HepG2 (cell line): ENCODE data around the gene FAM219A. TPM values are rescaled to one million over a fixed set of nuclear protein-coding genes. Genes with fewer than 3 reads are reported as not detected.

Experiments used
- AKAP8 ChIP-seq: sonication (generic); formaldehyde crosslinking; IDR thresholded peaks from 2 replicates; pipeline ENCODE4 v1.5.1; 2020; ENCODE audit warnings: mild to moderate bottlenecking, missing genetic modification reagents
- ATAD3A ChIP-seq: sonication (generic); formaldehyde crosslinking; IDR thresholded peaks from 2 replicates; pipeline ENCODE4 v1.4.0; 2020; ENCODE audit warnings: missing genetic modification reagents
- FOXP4 ChIP-seq: sonication (generic); formaldehyde crosslinking; IDR thresholded peaks from 2 replicates; pipeline ENCODE4 v1.4.0; 2020; ENCODE audit warnings: missing genetic modification reagents
- MEIS2 ChIP-seq: sonication (generic); formaldehyde crosslinking; IDR thresholded peaks from 2 replicates; pipeline ENCODE4 v1.9.0; 2021; ENCODE audit warnings: mild to moderate bottlenecking, missing genetic modification reagents
- NR2F6 ChIP-seq, 2 experiments: IDR thresholded peaks; 2 replicates each; pipeline ENCODE4 v1.6.1; 2016; ENCODE audit warnings: antibody characterized with exemption in 1 of 2, mild to moderate bottlenecking in 1 of 2
- PITX1 ChIP-seq: sonication (generic); formaldehyde crosslinking; IDR thresholded peaks from 2 replicates; pipeline ENCODE4 v1.5.1; 2020; ENCODE audit warnings: mild to moderate bottlenecking, missing genetic modification reagents
- RARA ChIP-seq: IDR thresholded peaks from 2 replicates; pipeline ENCODE4 v1.6.1; 2016; ENCODE audit warnings: missing genetic modification reagents, missing compliant biosample characterization
- SP1 ChIP-seq, 2 experiments: fragments of 450-650 bp in 1 of 2; sonication (generic) in 1 of 2; formaldehyde crosslinking in 1 of 2; IDR thresholded peaks; 2 replicates each; pipeline versions ENCODE4 v1.4.0 to v1.6.1; 2016 to 2020; ENCODE audit warnings: missing genetic modification reagents in 1 of 2
- TSC22D2 ChIP-seq: sonication (generic); formaldehyde crosslinking; IDR thresholded peaks from 2 replicates; pipeline ENCODE4 v1.5.1; 2020; ENCODE audit warnings: missing genetic modification reagents, mild to moderate bottlenecking, borderline replicate concordance
- XRCC5 ChIP-seq: fragments of 200-400 bp; formaldehyde crosslinking; optimal IDR thresholded peaks from 2 replicates; pipeline ENCODE3; 2017; ENCODE audit warnings: mild to moderate bottlenecking, low read length
- ZBTB40 ChIP-seq, 2 experiments: fragments of 450-650 bp in 1 of 2; sonication (generic) in 1 of 2; formaldehyde crosslinking in 1 of 2; IDR thresholded peaks; 2 replicates each; pipeline versions ENCODE4 v1.6.1 to v1.8.0; 2016 to 2022; ENCODE audit warnings: antibody characterized with exemption in 1 of 2, mild to moderate bottlenecking in 1 of 2, missing genetic modification reagents in 1 of 2
- ZFP37 ChIP-seq: sonication (generic); formaldehyde crosslinking; IDR thresholded peaks from 2 replicates; pipeline ENCODE4 v1.4.0; 2020; ENCODE audit warnings: missing genetic modification reagents, borderline replicate concordance
- ZNF383 ChIP-seq: sonication (generic); formaldehyde crosslinking; IDR thresholded peaks from 2 replicates; pipeline ENCODE4 v1.4.0; 2020; ENCODE audit warnings: missing genetic modification reagents, mild to moderate bottlenecking, borderline replicate concordance
- ZNF501 ChIP-seq: sonication (generic); formaldehyde crosslinking; IDR thresholded peaks from 2 replicates; pipeline ENCODE4 v1.5.1; 2020; ENCODE audit warnings: mild to moderate bottlenecking, moderate library complexity, missing genetic modification reagents
- ZNF549 ChIP-seq: sonication (generic); formaldehyde crosslinking; IDR thresholded peaks from 2 replicates; pipeline ENCODE4 v1.5.0; 2020; ENCODE audit warnings: missing genetic modification reagents
- polyA plus RNA-seq, 8 experiments: library from polyadenylated mRNA; depleted of rRNA in 3 of 8; stranded (reverse) in 7 of 8; unstranded in 1 of 8; fragments of >200 nt; fragmentation: Illumina TruSeq in 4 of 8; extraction: Trizol in 4 of 8; gene quantifications; 2 replicates each; pipeline versions ENCODE4 v1.2.1 to v1.2.3, GENCODE V29; 2011 to 2016; ENCODE audit warnings: low read depth in 4 of 8, missing spikeins in 1 of 8, mixed read lengths in 1 of 8; ENCODE audit not compliant: insufficient read depth in 1 of 8
- total RNA-seq, 5 experiments: library from RNA; depleted of rRNA; stranded (reverse); fragments of >200 nt; fragmentation: Illumina TruSeq; extraction: Trizol; gene quantifications; 2 replicates each; pipeline ENCODE4 v1.2.3, GENCODE V29; 2016; ENCODE audit warnings: low read depth in 1 of 5
- TF ChIP-seq, protein P1 (sequence below): sonication (generic); formaldehyde crosslinking; IDR thresholded peaks from 2 replicates; pipeline ENCODE4 v1.5.0; 2020; ENCODE audit warnings: missing genetic modification reagents

FAM219A gene
- total and polyA plus RNA-seq, 2 of the 13 experiments (the other 11 are each of a cell fraction or from before 2014, with no cell fraction given), result 3.9 to 6.4 TPM

- TF ChIP-seq ZBTB40 (IDR thresholded peaks at IDR 0.05) (no peak), ZBTB40 (CRISPR knock-in tag; IDR thresholded peaks at IDR 0.05) (no peak), ZFP37 (CRISPR knock-in tag) (no peak), FOXP4 (no peak), PITX1 (CRISPR knock-in tag) (0 out of 2 replicates have a peak, but pooled peaks have one; percentile 21), RARA (no peak), MEIS2 (CRISPR knock-in tag) (no peak), ZNF383 (CRISPR knock-in tag) (no peak), AKAP8 (CRISPR knock-in tag) (no peak; the same call in 1 of the 2 replicates), NR2F6 (IDR thresholded peaks at IDR 0.05) (no peak), NR2F6 (CRISPR knock-in tag; IDR thresholded peaks at IDR 0.05) (no peak), ATAD3A (CRISPR knock-in tag) (no peak), TSC22D2 (CRISPR knock-in tag) (no peak), ZNF549 (no peak), SP1 (IDR thresholded peaks at IDR 0.05) (no peak), SP1 (CRISPR knock-in tag; IDR thresholded peaks at IDR 0.05) (no peak), ZNF501 (no peak), XRCC5 (no peak)
- TF ChIP-seq, protein P1, sequence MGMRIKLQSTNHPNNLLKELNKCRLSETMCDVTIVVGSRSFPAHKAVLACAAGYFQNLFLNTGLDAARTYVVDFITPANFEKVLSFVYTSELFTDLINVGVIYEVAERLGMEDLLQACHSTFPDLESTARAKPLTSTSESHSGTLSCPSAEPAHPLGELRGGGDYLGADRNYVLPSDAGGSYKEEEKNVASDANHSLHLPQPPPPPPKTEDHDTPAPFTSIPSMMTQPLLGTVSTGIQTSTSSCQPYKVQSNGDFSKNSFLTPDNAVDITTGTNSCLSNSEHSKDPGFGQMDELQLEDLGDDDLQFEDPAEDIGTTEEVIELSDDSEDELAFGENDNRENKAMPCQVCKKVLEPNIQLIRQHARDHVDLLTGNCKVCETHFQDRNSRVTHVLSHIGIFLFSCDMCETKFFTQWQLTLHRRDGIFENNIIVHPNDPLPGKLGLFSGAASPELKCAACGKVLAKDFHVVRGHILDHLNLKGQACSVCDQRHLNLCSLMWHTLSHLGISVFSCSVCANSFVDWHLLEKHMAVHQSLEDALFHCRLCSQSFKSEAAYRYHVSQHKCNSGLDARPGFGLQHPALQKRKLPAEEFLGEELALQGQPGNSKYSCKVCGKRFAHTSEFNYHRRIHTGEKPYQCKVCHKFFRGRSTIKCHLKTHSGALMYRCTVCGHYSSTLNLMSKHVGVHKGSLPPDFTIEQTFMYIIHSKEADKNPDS (CRISPR knock-in tag), result no peak
Measured at GRCh38 chr9:34380034-34380510, 78.3 kb downstream of the FAM219A start (continued).
